Stimulated activated CD8-positive, alpha-beta memory T cell treated with anti-CD3 and anti-CD28 coated beads, Interleukin-12 subunit alpha, Interleukin-12 subunit beta, amount 100 ng/mL, for 24 hours (primary cell): ENCODE results near the gene SPOCK1.

Source experiments
- DNase-seq: peaks from one replicate; pipeline ENCODE4 v3.0.0-alpha.2; 2020; ENCODE audit errors: extremely low read depth

SPOCK1 gene

DNA sequence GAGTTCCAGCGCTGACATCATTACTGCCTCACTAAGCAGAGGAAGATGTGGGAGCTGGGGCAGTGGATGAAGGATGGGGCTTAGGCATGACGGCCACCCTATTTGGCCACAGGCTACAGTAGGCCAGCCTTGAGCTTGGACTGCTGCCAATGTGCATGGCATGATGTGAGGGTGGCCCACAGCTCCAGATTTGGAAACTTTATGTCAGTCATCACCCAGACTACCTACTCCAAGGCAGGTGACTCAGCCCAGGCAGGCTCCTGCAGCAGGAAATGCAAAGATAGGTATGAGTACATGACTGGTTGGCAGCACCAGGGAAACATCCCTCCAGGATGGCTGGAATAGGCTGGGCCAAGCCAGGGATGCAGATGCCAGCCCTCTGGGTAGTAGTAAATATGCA is 303.6 kb downstream of the SPOCK1 start:
- DNase-seq: no peak

DNA sequence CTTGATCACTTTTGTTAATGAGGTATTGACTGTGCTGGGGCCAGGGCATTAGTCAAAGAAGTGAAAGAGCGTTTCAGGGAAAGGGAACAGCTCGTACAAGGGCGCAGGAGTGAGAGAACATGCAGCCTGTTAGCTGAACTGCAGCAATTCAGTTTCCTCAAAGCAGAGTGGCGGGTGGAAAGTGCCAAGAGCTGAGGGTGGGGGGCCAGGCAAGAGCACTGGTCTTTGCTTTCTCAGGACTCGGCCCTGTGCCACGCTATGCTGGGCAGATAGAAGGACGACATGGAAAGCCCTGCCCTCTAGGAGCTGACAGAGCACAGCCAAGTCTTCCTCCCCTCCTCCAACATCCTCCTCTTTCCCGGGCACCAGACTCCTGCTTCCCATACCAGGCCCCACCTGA is 304.8 kb downstream of the SPOCK1 start:
- no peak for DNase-seq

GRCh38 chr5:137192293-137192743 is 306.8 kb downstream of the SPOCK1 start:
- no peak for DNase-seq

DNA sequence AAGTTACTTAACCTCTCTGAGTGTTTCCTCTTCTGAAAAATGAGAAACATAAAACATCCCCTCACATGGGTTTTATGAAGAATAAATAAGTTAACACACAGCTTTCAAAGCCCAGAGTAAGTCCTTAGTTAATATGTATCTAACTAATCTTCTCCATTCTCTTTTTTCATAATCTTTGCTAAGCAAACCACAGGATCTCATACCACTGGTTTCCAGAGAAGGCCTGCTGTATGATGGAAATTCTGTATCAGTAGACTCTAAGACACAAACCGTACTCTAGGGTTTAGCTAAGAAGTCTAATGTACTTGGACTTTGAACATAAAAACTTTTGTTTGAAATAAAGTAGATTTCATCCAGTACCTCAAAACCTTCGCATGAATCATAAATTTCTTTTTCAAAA is 307.9 kb downstream of the SPOCK1 start:
- DNase-seq: no peak

DNA sequence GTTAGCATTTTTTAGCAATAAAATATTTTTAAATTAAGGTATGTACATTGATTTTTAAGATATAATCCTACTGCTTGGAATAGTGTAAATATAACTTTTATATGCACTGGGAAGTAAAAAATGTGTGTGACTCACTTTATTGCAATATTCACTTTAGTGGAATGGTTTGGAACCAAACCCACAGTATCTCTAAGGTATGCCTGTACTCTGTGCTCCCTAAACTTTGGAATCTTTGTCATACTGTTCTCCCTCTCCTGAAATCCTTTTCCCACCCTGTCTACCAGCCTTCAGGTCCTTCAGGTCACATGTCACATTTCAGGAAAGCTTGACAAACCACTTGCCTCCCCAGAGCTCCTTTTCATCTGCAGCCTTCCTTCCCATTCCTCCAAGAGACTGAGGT is 308.7 kb downstream of the SPOCK1 start:
- DNase-seq: no peak

- no peak for DNase-seq
These were observed 309.1 kb downstream of the SPOCK1 start for GRCh38 chr5:137190031-137190430.

DNA sequence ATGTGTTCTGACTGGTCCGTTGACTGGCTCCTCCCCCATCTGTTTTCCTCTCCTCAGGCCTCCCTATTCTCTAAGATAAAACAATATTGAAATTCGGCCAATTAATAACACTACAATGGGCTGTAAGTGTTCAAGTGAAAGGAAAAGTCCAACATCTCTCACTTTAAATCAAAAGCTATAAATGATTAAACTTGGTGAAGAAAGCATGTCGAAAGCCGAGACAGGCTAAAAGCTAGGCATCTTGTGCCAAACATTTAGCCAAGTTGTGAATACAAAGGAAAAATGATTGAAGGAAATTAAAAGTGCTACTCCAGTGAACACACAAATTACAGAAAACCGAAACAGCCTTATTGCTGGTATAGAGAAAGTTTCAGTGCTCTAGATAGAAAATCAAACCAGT is 310.6 kb downstream of the SPOCK1 start:
- no peak for DNase-seq

DNA sequence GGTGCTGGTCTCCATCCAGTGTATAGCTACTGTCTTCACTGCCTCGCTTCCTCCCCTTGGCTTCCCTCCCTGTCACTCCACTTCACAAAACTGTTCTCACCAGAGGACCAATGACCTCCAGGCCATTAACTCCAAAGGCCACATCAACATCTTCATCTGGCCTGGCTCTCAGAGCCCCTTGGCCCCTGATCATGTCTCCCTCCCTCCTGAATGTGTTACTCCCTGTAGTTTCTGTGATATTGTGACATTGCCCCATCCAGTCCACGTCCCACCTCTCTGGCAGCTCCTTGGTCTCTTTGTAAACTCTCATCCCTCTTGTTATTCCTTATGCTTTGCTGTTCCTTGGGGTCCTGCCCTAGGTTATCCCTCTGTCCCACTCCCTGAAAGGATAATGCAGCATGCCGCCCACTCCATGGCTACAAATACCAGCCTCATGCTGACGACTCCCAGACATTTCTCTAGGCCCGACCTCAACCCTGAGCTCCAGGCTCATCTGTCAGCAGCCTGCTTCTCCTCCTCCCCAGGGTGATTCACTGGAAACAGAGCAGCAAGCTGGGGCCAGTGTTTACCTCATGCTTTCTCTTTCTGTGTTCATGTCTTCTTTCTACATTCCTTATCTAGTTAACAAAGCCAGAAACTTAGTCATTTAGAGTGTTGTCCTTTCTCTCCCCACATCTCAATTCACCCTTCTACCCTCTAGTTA is 312.2 kb downstream of the SPOCK1 start:
- no peak for DNase-seq

- no peak for DNase-seq
These were observed 313.9 kb downstream of the SPOCK1 start for GRCh38 chr5:137185193-137185592.

- DNase-seq: no peak
These were observed 314.4 kb downstream of the SPOCK1 start for GRCh38 chr5:137184734-137185133.

DNA sequence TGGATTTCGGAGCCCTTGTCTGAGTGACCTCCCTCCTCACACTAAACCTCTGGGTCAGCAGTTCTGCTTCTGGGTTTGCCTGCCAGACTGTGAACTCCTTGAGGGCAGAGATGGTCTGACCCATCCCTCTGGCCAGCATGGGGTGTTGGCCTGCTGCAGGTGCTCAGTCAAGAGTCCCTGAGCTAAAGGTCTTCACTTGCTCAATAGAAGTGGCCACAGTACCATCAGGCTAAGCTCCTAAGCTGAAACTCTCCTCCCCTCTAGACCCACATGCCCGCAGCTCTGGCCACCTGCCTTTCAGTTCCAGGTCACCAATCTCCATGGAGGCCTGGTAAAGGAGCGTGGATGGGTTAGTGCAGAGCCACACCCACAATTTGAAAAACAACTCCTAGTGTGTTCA is 316.6 kb downstream of the SPOCK1 start:
- no peak for DNase-seq

- no peak for DNase-seq
These were observed 317.5 kb downstream of the SPOCK1 start for GRCh38 chr5:137181667-137182066.

GRCh38 chr5:137179203-137179602 is 319.9 kb downstream of the SPOCK1 start:
- DNase-seq: no peak

DNA sequence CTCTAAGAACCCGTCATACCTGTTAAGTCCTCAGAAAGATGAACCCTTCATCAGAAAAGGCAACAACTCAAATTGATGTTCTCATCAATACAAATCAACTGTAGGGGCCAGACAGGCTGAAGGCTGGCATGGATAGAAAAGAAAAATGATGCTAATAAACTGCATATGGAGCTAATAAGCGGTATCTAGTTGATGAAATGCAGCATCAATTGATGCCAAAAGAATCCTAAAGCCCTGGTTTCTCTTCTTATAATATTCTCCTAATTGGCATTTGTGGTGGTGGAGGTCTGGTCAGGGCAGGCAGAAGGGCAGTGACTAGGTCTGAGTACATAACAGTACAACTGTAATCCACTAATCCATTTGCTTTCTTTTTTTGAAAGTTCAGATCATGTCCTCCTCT is 322.5 kb downstream of the SPOCK1 start:
- DNase-seq: no peak

DNA sequence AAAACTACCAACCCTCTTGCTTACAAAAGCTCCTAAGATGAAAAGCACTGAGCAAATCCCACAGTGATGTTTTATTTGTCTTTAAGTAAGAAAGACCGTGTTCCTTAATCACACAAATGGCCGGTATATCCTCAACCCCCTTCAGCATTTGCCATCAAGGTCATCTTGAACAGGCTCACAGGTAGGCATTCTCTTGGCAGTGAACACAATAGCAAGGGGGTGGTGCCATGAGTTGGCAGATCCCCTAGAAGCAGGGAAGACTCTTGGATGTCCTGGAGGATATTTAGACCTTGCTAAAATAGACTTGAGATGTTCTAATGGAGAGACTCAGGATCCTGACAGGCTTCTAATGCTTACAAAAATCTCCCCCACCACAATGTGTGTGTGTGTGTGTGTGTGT is 323.0 kb downstream of the SPOCK1 start:
- DNase-seq: no peak

DNA sequence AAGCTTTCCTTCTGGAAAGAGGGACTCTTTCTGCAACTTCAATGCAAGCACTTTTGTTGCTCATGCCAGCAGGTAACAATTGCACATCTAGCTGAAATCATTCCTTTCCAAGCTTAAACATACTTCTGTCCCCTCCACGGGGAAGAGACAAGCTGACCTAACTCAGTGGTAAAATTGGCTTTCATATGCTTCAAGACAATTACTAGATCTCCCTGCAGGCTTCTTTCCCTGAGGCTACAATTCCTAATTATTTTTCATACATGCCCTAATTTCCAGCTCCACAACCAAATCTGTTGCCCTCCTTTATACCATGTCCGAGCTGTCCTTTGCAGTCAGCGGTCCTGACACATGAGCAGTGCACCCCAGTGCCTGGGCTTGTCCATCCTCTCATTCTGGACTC is 324.9 kb downstream of the SPOCK1 start:
- DNase-seq: no peak

DNA sequence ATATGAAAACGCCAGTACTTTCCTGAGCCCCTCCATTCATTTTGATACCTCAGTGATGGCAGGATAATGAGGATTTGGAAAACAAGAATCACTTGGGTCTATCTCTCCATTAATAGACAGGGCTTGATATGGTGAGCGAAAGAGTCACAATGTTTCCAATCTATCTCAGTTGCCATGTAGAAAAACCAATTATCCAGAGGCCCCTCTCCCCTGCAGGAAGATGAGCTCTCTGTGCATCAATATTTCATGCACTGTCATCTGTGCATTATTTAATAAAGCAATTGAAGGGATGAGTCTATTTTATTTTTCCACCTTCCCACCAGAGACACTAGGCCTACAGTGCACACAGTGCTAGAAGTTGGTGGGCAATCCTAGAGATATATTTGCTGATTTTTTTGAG is 326.9 kb downstream of the SPOCK1 start:
- DNase-seq: no peak

DNA sequence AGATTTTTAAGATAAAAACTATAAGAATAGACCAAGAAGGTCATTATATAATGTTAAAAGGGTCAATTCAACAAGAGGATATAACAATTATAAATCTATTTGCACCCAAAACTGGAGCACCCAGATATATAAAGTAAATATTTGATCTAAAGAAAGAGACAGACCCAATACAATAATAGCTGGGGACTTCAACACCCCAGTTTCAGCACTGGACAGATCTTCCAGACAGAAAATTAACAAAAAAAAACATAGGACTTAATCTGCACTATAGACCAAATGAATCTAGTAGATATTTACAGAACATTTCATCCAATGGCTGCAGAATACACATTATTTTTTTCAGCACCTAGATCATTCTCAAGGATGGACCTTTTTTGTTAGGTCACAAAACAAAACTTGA is 331.9 kb downstream of the SPOCK1 start:
- DNase-seq: no peak

- DNase-seq: no peak
These were observed 334.2 kb downstream of the SPOCK1 start for GRCh38 chr5:137164961-137165360.

GRCh38 chr5:137164536-137164935 is 334.6 kb downstream of the SPOCK1 start:
- no peak for DNase-seq

DNA sequence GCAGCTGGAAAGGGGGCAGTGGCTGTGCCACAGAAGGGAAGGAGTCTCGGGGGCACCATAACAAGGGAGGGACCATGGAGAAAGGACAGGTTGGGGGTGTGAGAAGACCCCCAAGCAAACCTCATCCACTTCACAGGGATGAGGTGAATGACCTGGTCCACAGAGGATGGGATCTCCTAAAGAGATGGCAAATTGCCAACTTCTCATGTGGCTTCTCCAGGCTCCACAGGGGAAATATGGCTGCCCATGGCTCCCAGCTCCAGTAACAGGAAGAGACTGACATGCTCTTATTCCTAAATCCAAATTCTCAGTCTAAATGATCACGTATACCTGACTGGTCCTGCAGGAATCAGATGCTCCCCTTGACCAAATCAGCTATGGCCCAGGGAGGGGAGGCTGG is 340.4 kb downstream of the SPOCK1 start:
- no peak for DNase-seq

GRCh38 chr5:137156180-137156579 is 342.9 kb downstream of the SPOCK1 start:
- DNase-seq: no peak

DNA sequence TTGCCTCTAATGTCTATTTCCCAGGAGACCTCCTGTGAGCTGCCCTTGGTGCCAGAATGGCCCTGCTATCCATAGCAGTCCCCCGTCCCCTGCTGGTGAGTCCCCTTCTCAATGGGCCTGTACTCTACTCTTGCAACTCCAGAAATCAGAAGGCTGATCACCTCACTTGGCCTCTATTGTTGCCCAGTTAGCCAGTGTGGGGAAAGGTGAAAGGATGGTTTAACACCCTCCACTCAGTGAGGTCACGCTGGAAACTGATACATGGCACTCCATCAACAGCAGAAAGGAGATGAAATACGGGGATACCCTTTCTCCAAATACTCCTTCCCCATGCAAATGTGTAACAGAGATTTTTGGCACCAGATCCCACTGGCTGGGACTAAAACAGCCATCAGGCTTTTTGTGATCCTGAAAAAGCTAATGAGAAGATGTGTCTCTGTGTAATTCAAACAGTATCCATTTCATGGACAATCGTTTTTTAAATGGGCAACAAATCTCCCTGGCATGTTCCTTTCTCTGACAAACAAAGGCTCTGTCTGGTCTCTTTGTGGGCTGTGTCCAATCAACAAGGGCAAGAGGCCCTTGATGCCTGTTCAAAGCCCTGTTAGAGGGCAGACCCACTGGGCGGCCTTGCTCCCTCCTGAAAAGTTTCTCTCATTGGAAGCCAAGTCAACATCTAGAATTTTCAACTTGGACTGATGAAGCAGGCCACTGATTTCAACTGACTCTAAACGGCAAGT is 343.7 kb downstream of the SPOCK1 start:
- no peak for DNase-seq

DNA sequence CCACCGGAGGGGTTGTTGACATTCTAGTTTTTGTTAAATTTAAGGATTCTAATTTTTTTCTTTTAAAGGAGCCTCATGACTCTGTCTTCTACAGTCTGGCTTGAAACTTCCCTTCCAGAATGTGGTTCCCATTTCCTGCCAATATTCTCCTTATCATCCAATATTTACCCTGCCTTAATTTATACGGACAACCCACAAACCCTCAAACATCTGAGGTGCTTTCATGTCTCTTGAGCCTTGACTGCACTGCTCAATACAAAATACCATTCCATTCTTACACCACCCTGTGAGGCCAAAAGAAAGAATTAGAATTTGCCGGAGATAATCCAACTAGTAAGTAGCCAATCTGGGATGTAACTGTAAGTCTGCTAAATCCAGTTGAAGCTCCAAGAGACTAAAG is 346.5 kb downstream of the SPOCK1 start:
- DNase-seq: no peak
